Measurements from ENCODE around the gene IGFBP5.

Gene IGFBP5

DNA sequence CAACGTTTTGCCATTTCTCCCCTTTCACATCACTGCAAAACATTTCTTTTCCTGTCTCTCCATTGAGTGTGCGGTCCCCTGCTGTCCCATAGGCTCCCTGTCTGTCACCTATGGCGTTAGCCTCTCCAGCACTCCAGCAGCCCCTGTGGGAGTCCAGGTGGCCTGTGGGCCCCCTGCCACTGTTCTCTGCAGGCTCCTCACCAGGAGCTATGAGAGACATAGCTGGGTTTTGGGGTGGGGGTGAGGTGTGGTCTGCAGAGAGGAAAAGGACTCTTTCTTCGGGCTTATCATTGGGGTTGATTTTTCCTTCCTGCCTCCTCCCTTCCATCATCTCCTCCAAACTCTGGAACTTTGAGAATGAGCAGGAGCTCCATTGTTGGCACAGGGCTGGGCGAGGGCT is 36.1 kb upstream of the IGFBP5 start:
- no peak overlapping the region for H3K9ac ChIP-seq (ENCODE audit: low read depth, low read length)
- H3K9me3 ChIP-seq (ENCODE audit: insufficient read depth, low read depth, low read length): no peaks in the 10 kb centered on the region
- H3K4me1 ChIP-seq (ENCODE audit: insufficient read depth, low read length): no peaks in the 10 kb centered on the region
- H3K27me3 ChIP-seq (ENCODE audit: insufficient read depth, low read length): no peaks in the 10 kb centered on the region
- no peak overlapping the region for H3K27ac ChIP-seq (ENCODE audit: low read length)
- H3K4me3 ChIP-seq (ENCODE audit: low read length): no peak overlapping the region
- H3K36me3 ChIP-seq (ENCODE audit: insufficient read depth, low read depth, low read length): no peaks in the 10 kb centered on the region

DNA sequence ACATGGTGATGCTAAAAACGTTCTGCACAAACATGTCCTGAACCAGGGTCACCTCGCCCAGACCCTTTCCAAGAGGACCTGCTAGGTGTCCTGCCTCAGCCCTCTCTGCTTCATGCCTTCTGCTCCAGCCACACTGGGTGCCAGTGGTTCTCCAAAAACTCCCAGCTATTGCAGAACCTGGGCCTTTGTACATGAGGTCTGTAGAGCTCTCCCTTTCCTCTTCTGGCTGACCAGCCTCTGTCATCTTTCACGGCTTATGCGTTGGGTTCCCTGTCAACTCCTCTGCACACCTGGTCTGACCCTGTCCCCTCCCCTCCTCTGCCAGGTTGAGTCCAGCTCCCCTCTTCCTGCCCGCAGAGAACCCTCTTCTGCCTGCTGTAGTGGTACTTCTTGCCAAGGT is 35.5 kb upstream of the IGFBP5 start:
- Histone ChIP-seq H3K36me3 (ENCODE audit: insufficient read depth, low read depth, low read length) (no peaks in the 10 kb centered on the region), H3K9me3 (ENCODE audit: insufficient read depth, low read depth, low read length) (no peaks in the 10 kb centered on the region), H3K27ac (ENCODE audit: low read length) (no peak overlapping the region), H3K9ac (ENCODE audit: low read depth, low read length) (no peak overlapping the region), H3K4me1 (ENCODE audit: insufficient read depth, low read length) (no peaks in the 10 kb centered on the region), H3K27me3 (ENCODE audit: insufficient read depth, low read length) (no peaks in the 10 kb centered on the region), H3K4me3 (ENCODE audit: low read length) (no peak overlapping the region)

DNA sequence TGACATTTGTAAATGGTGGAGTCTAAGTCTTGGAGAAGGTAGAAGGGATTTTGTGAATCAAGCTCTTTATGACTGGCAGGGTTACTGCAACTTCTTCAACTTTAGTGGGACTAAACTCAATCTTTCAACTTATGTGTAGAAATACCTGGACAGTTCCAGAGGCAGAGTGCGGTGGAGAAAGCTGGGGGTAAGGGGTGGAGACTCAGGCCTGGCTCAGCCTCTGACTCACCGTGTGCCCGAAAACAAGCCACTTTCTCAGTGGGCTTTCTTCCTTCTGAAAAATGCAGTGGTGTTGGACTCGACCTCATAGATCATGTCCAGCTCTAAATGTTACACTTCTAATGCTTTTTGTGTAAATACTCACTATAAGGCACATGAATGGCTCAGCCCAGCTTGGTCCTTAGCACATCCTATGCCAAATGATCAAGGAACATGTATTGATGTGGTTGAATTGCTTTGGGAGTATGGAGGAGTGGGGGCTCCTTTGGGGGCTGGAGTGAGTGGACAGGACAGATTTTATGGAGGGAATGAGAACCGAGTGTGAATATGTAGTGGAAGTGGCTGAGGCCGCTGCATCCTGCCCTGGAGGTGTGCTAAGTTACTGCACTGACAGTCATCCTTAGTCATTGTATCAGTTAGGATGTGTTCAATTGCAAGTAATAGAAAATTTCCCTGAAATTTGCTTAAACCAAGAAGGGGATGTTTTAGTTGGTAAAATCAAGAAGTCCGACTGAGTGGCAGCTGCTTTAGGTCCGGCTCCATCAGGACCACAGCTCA is 32.2 kb upstream of the IGFBP5 start:
- Histone ChIP-seq H3K4me3 (ENCODE audit: low read length) (no peak overlapping the region), H3K27ac (ENCODE audit: low read length) (no peak overlapping the region), H3K4me1 (ENCODE audit: insufficient read depth, low read length) (no peaks in the 10 kb centered on the region), H3K9ac (ENCODE audit: low read depth, low read length) (no peak overlapping the region), H3K36me3 (ENCODE audit: insufficient read depth, low read depth, low read length) (no peaks in the 10 kb centered on the region), H3K9me3 (ENCODE audit: insufficient read depth, low read depth, low read length) (no peaks in the 10 kb centered on the region), H3K27me3 (ENCODE audit: insufficient read depth, low read length) (no peaks in the 10 kb centered on the region)

DNA sequence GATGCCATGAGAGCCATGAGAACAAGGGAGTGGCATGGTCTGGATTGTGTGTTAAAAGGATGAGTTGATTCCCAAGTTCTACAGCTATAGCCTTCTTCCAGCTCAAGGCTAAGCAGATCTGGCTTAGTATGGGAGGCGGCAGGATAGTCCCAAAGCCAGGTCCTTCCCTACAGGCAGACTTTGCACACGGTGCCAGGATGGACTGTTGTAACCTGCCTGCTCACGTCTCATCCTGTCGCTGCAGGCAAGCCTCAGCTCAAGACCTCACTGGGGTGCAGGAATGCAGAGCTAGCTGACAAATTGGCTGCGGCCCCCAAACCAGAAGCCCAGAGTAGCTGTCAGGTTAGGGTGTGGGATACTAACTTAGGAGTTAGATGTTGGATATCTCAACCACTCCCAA is 28.8 kb upstream of the IGFBP5 start:
- Histone ChIP-seq H3K9ac (ENCODE audit: low read depth, low read length) (no peak overlapping the region), H3K4me1 (ENCODE audit: insufficient read depth, low read length) (no peaks in the 10 kb centered on the region), H3K4me3 (ENCODE audit: low read length) (no peak overlapping the region), H3K27me3 (ENCODE audit: insufficient read depth, low read length) (no peaks in the 10 kb centered on the region), H3K36me3 (ENCODE audit: insufficient read depth, low read depth, low read length) (no peaks in the 10 kb centered on the region), H3K9me3 (ENCODE audit: insufficient read depth, low read depth, low read length) (no peaks in the 10 kb centered on the region), H3K27ac (ENCODE audit: low read length) (no peak overlapping the region)

DNA sequence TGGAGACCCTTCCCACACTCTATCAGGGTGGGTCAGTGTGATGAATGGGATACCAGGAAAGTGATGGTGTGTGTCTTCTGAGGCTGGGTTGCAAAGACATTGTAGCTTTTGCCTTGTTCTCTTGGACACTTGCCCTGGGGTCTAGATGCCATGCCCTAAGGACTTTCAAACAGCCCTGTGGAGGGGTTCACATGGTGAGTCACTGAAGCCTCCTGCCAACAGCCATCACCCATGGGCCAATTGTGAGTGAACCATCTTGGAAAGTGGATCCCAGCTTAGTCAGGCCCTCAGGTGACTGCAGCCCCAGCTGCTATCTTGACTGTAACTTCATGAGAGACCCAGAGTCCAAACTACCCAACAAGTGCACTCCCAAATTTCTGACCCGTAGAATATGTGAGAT is 25.8 kb upstream of the IGFBP5 start:
- no peaks in the 10 kb centered on the region for H3K27me3 ChIP-seq (ENCODE audit: insufficient read depth, low read length)
- no peak overlapping the region for H3K27ac ChIP-seq (ENCODE audit: low read length)
- H3K4me1 ChIP-seq (ENCODE audit: insufficient read depth, low read length): no peaks in the 10 kb centered on the region
- no peak overlapping the region for H3K9ac ChIP-seq (ENCODE audit: low read depth, low read length)
- no peaks in the 10 kb centered on the region for H3K36me3 ChIP-seq (ENCODE audit: insufficient read depth, low read depth, low read length)
- no peak overlapping the region for H3K4me3 ChIP-seq (ENCODE audit: low read length)
- H3K9me3 ChIP-seq (ENCODE audit: insufficient read depth, low read depth, low read length): no peaks in the 10 kb centered on the region

DNA sequence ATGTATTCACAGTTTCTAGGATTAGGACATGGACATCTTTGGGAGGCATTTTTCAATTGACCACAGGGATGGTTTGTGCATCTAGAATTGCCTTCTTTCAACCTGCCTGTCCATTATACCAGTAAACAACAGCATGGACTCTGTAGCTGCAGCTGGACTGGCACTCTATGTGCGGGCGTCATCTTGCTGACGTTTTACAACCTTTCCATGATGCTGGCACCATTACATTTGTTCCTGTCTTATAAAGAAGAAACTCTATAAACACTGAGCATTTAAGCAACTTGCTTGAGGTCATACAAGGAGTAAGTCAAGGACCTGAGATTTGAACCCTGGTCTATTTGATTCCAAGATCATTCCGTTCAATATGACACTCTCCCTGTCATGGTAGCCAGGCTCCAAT is 25.4 kb upstream of the IGFBP5 start:
- H3K27me3 ChIP-seq (ENCODE audit: insufficient read depth, low read length): no peaks in the 10 kb centered on the region
- H3K4me1 ChIP-seq (ENCODE audit: insufficient read depth, low read length): no peaks in the 10 kb centered on the region
- no peaks in the 10 kb centered on the region for H3K9me3 ChIP-seq (ENCODE audit: insufficient read depth, low read depth, low read length)
- no peaks in the 10 kb centered on the region for H3K36me3 ChIP-seq (ENCODE audit: insufficient read depth, low read depth, low read length)
- H3K4me3 ChIP-seq (ENCODE audit: low read length): no peak overlapping the region
- no peak overlapping the region for H3K9ac ChIP-seq (ENCODE audit: low read depth, low read length)
- no peak overlapping the region for H3K27ac ChIP-seq (ENCODE audit: low read length)

DNA sequence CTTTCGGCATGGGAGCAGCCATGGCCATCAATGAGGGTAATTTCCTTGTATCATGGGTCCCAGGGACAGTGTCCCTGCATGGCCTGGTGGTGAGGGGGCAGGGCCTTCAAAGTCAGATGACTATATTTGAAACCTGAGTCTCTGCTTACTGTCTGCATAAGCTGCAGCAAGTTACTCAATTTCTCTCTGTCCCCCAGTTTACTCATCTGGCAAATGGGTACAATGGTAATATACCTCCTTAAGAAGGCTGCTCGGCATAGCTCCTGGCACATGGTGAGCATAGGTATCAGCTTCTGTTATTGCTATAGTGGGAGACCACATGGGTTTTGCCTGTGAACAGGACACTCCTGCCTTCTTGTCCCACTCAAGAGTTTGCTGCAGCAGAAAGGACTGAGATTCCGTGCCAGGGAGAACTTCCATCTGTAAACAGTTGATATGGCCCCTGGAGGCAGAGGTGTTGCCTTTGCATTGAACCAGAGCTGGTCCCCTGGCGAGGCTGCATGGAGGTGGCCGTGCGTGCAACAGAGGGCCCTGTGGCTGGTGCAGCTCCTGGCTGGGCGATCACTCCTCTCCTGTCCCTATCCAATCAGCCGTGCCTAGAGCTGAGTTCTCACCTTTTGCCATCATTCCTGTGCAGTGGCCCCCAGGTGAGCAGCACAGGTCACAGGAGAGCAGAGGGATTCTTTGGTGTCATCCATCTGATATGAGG is 22.7 kb upstream of the IGFBP5 start:
- Histone ChIP-seq H3K4me3 (ENCODE audit: low read length) (no peak overlapping the region), H3K27me3 (ENCODE audit: insufficient read depth, low read length) (no peaks in the 10 kb centered on the region), H3K9me3 (ENCODE audit: insufficient read depth, low read depth, low read length) (no peaks in the 10 kb centered on the region)

DNA sequence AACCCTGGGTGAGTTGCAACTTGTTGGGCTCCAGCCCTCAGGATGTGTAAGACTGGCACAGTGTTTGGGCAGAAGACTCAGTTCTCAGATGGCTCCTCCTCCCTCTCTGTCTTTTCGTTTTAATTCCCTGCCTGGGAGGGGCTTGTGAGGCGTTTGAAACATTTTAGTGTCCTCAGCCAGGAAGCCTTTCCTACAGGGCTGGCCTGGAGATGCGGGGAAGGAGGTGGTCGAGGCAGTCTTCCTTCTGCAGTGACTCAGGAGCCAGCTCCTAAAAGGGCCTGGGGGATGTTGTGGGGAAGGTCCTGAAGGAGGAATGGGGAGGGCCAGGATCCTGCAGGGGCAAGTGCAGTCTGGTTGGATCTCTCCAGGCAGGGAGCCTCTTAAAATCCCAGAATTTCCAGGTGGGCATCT is 22.1 kb upstream of the IGFBP5 start:
- Histone ChIP-seq H3K36me3 (ENCODE audit: insufficient read depth, low read depth, low read length) (no peaks in the 10 kb centered on the region), H3K9me3 (ENCODE audit: insufficient read depth, low read depth, low read length) (no peaks in the 10 kb centered on the region), H3K4me1 (ENCODE audit: insufficient read depth, low read length) (no peaks in the 10 kb centered on the region), H3K27me3 (ENCODE audit: insufficient read depth, low read length) (no peaks in the 10 kb centered on the region), H3K27ac (ENCODE audit: low read length) (no peak overlapping the region), H3K9ac (ENCODE audit: low read depth, low read length) (no peak overlapping the region), H3K4me3 (ENCODE audit: low read length) (no peak overlapping the region)

More for the DNA sequence above, 22.7 kb upstream of the IGFBP5 start:
- no peak overlapping the region for H3K9ac ChIP-seq (ENCODE audit: low read depth, low read length)
- no peak overlapping the region for H3K27ac ChIP-seq (ENCODE audit: low read length)
- H3K36me3 ChIP-seq (ENCODE audit: insufficient read depth, low read depth, low read length): no peaks in the 10 kb centered on the region
- H3K4me1 ChIP-seq (ENCODE audit: insufficient read depth, low read length): no peaks in the 10 kb centered on the region

DNA sequence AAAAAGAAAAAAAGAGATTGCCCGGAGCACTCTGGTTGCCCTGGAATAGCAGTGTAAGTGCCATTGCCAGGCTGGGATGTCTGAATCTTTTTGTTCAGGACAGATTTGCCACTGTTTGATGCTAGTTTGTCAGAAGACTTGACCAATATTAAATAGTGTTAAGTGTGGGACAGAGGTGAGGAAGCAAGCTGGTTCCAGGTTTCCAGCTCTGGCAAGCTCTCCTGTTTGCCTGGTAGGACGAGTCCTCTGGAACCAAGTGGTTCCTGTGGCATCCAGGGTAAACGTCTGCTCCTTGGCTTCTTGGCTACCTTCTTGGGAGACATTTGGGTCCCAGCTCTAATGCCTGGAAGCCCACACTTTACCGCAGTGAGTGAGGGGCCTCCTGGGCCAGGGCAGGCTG is 20.8 kb upstream of the IGFBP5 start:
- Histone ChIP-seq H3K4me3 (ENCODE audit: low read length) (no peak overlapping the region), H3K9ac (ENCODE audit: low read depth, low read length) (no peak overlapping the region), H3K27ac (ENCODE audit: low read length) (no peak overlapping the region), H3K27me3 (ENCODE audit: insufficient read depth, low read length) (no peaks in the 10 kb centered on the region), H3K4me1 (ENCODE audit: insufficient read depth, low read length) (no peaks in the 10 kb centered on the region), H3K36me3 (ENCODE audit: insufficient read depth, low read depth, low read length) (no peaks in the 10 kb centered on the region), H3K9me3 (ENCODE audit: insufficient read depth, low read depth, low read length) (no peaks in the 10 kb centered on the region)

DNA sequence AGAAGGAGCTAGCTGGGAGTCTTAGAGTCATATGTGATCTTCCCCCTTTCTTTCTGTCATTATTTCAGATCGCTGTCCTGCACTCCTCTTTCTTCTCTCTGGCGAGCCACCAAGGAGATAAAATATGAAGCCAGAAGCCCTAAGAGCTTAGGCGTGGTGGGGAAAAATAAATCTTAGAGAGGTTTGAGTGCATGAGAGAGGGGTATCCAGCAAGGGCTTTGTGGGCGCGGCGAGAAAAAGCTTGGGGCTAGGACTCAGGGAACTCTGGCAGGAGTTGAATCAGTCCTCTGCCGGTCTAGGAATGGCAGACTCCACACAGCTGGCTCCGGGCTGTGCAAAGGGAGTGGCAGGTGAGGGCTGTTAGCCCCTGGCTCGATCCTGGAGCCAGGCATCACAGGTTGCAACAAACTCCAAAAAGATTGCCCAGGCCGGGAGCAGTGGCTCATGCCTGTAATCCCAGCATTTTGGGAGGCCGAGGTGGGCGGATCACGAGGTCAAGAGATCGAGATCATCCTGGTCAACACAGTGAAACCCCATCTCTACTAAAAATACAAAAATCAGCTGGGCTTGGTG is 20.1 kb upstream of the IGFBP5 start:
- Histone ChIP-seq H3K4me1 (ENCODE audit: insufficient read depth, low read length) (no peaks in the 10 kb centered on the region), H3K36me3 (ENCODE audit: insufficient read depth, low read depth, low read length) (no peaks in the 10 kb centered on the region), H3K27me3 (ENCODE audit: insufficient read depth, low read length) (no peaks in the 10 kb centered on the region), H3K9ac (ENCODE audit: low read depth, low read length) (no peak overlapping the region), H3K9me3 (ENCODE audit: insufficient read depth, low read depth, low read length) (no peaks in the 10 kb centered on the region), H3K27ac (ENCODE audit: low read length) (no peak overlapping the region), H3K4me3 (ENCODE audit: low read length) (no peak overlapping the region)

DNA sequence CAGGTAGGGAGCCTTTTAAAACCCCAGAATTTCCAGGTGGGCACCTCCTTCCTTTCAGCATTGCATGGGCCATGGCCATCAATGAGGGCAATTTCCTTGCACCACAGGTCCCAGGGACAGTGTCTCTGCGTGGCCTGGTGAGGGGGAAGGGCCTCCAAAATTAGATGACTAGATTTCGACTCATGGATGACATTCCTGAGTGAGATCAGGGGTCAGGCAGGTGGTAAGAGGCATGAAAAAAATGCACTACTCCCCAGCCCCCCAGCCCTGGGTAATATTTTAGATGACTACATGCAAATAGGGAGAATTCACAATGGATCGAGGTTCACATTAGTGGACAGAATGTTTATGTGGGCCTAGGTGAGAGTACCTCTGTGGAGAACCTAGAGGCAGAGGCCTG is 19.0 kb upstream of the IGFBP5 start:
- H3K36me3 ChIP-seq (ENCODE audit: insufficient read depth, low read depth, low read length): no peaks in the 10 kb centered on the region
- peaks cover 3% of the 10 kb centered on the region; the same call in 1 of the 2 replicates for H3K9me3 ChIP-seq (ENCODE audit: insufficient read depth, low read depth, low read length)
- no peak overlapping the region for H3K4me3 ChIP-seq (ENCODE audit: low read length)
- H3K27ac ChIP-seq (ENCODE audit: low read length): no peak overlapping the region
- H3K4me1 ChIP-seq (ENCODE audit: insufficient read depth, low read length): no peaks in the 10 kb centered on the region
- no peak overlapping the region for H3K9ac ChIP-seq (ENCODE audit: low read depth, low read length)
- no peaks in the 10 kb centered on the region for H3K27me3 ChIP-seq (ENCODE audit: insufficient read depth, low read length)

All from iPS-20b (cell line).